ENCODE measurements around the gene PEPD. TPM values are rescaled to one million over a fixed set of nuclear protein-coding genes. Genes with fewer than 3 reads are reported as not detected.

The PEPD gene
- total and polyA plus RNA-seq, 3 experiments from 2014 or later: 47.9 to 109 (median 49.0) TPM

DNA sequence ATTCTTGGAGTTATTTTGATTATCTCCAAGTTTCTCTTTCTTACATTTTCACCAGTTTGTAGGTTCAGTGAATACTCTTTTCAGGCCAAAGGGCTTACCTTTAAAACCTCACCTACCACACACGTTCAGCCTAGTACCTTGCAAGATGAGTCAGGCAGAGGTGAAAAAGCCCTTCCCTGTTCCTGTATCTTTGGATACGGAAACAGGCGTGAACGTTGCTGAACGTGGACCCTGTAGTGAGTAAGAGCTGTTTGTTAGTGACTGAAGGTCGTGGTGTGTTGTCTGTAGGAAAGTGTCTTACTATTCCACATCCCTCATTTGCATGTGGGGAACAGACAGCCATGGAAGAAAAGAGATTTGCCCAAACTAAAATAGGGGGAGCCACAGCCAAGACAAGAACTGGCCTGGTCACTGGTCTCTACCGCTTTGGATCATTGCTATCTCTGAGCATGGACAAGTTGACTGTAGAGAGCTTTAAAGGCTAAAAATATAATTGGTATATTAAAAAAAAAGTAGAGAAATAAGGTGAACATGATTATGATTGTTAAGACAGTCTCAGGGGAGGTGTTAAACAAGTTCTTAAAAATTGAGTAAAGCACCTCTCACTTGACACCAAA is 144.5 kb downstream of the PEPD start:
- peaks cover 0 to 35% (median 2%) of the 10 kb centered on the region in 3 donors for H3K36me3 Mint-ChIP-seq
- no peaks in the 10 kb centered on the region for H3K27me3 Mint-ChIP-seq
- peak overlapping the region in 4 of 8 donors; percentile 25 to 89 (median 44) for H3K27ac Mint-ChIP-seq
- CTCF ChIA-PET: no interaction called here
- H3K9me3 Mint-ChIP-seq: no peaks in the 10 kb centered on the region
- peaks cover 17% of the 10 kb centered on the region for H3K4me1 ChIP-seq (ENCODE audit: insufficient read depth, low read length)
- no peaks in the 10 kb centered on the region for H3K36me3 ChIP-seq (ENCODE audit: insufficient read depth, low read length)
- H3K4me3 Mint-ChIP-seq: peak overlapping the region in 1 of 7 donors; percentile 88
- POLR2A ChIA-PET: no interaction called here
- H3K4me3 ChIP-seq (ENCODE audit: low read length): no peak overlapping the region
- no peaks in the 10 kb centered on the region for H3K27me3 ChIP-seq (ENCODE audit: insufficient read depth, low read length, poor library complexity, severe bottlenecking)
- H3K4me1 Mint-ChIP-seq: peaks cover 54 to 79% (median 68%) of the 10 kb centered on the region in 3 donors
- no peak overlapping the region for H3K27ac ChIP-seq (ENCODE audit: low read depth, low read length)
- no peaks in the 10 kb centered on the region for H3K9me3 ChIP-seq (ENCODE audit: low read length)
- no peak for DNase-seq

DNA sequence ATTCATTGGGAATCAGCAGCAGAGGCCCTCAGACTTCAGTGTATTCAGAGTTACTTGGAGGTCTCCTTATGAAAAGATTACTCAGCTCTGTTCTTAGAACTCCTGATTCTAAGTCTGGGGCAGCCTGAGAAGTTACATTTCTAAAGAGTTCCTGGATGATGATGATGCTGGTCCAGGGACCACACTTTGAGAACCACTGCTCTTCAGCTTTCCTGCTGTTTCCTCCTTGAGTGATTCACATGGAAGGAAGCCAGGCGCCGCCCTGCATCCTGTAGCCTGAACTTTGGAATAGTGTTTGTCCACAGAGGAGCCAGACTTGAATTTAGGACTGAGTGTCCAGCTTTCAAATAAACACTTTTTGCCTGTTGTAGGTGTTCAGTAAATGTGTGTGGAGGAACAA is 145.2 kb downstream of the PEPD start:
- H3K27me3 ChIP-seq (ENCODE audit: insufficient read depth, low read length, poor library complexity, severe bottlenecking): no peaks in the 10 kb centered on the region
- DNase-seq: no peak
- Mint-ChIP-seq H3K27ac (peak overlapping the region in 2 of 8 donors; percentile 35 to 89), H3K36me3 (peaks cover 0 to 29% (median 2%) of the 10 kb centered on the region in 3 donors), H3K27me3 (no peaks in the 10 kb centered on the region), H3K4me3 (peak overlapping the region in 2 of 7 donors; percentile 88 to 89), H3K4me1 (peaks cover 50 to 73% (median 68%) of the 10 kb centered on the region in 3 donors), H3K9me3 (no peaks in the 10 kb centered on the region)
- no peaks in the 10 kb centered on the region for H3K36me3 ChIP-seq (ENCODE audit: insufficient read depth, low read length)
- H3K27ac ChIP-seq (ENCODE audit: low read depth, low read length): no peak overlapping the region
- ChIA-PET CTCF (no interaction called here), POLR2A (no interaction called here)
- no peak overlapping the region for H3K4me3 ChIP-seq (ENCODE audit: low read length)
- no peaks in the 10 kb centered on the region for H3K9me3 ChIP-seq (ENCODE audit: low read length)
- H3K4me1 ChIP-seq (ENCODE audit: insufficient read depth, low read length): peaks cover 17% of the 10 kb centered on the region

- ChIA-PET POLR2A (no interaction called here), CTCF (no interaction called here)
- Histone ChIP-seq H3K4me1 (ENCODE audit: insufficient read depth, low read length) (peaks cover 17% of the 10 kb centered on the region), H3K27me3 (ENCODE audit: insufficient read depth, low read length, poor library complexity, severe bottlenecking) (no peaks in the 10 kb centered on the region), H3K27ac (ENCODE audit: low read depth, low read length) (no peak overlapping the region), H3K4me3 (ENCODE audit: low read length) (no peak overlapping the region), H3K36me3 (ENCODE audit: insufficient read depth, low read length) (no peaks in the 10 kb centered on the region), H3K9me3 (ENCODE audit: low read length) (no peaks in the 10 kb centered on the region)
- Mint-ChIP-seq H3K27ac (peak overlapping the region in 7 of 8 donors; percentile 2 to 93 (median 87)), H3K9me3 (no peaks in the 10 kb centered on the region), H3K36me3 (peaks cover 0 to 23% (median 2%) of the 10 kb centered on the region in 3 donors), H3K27me3 (no peaks in the 10 kb centered on the region), H3K4me1 (peaks cover 46 to 68% (median 64%) of the 10 kb centered on the region in 3 donors), H3K4me3 (peak overlapping the region; percentile 18 to 91 (median 88))
- no peak for DNase-seq
Observed at GRCh38 chr19:33375837-33376159, 145.8 kb downstream of the PEPD start.

DNA sequence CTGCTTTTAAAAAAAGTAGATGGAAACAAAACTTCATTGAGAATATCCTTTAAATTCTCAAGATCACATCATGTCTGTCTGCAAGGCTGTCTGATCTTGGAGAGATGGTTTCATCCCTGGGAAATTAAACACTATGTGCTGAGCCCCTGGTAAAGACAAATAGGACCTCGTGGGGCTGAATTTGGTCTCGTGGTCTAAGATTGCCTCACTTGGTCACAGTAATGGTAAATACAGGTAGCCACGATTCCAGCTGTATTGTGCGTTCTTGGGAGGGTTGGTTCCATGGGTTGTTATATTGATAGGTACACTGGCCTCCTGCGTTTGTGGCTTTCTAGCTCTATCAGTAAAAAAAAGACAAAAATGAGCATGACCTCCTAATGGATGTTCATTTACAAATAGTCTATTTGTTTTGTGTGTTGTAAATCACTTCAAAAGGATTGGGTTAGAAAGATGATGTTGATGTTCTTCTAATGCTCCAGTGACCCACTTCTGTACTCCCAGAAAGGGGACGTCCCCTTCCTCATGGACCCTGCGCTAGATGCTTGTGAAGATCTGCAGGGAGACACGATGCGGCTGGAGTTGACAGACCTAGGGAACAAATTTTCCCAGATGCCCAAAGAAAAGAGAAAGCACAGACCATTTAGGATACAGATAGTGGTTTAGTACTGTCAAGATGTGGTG is 146.3 kb downstream of the PEPD start:
- H3K27ac ChIP-seq (ENCODE audit: low read depth, low read length): peak overlapping the region; percentile 80

GRCh38 chr19:33374236-33374714 is 147.3 kb downstream of the PEPD start:
- H3K4me1 Mint-ChIP-seq: peaks cover 45 to 54% (median 54%) of the 10 kb centered on the region in 3 donors

More for the DNA sequence above, 146.3 kb downstream of the PEPD start:
- H3K27me3 ChIP-seq (ENCODE audit: insufficient read depth, low read length, poor library complexity, severe bottlenecking): no peaks in the 10 kb centered on the region
- H3K4me1 Mint-ChIP-seq: peaks cover 46 to 64% (median 63%) of the 10 kb centered on the region in 3 donors
- peak overlapping the region; percentile 88 for H3K4me3 ChIP-seq (ENCODE audit: low read length)
- peaks cover 17% of the 10 kb centered on the region for H3K4me1 ChIP-seq (ENCODE audit: insufficient read depth, low read length)
- H3K36me3 ChIP-seq (ENCODE audit: insufficient read depth, low read length): no peaks in the 10 kb centered on the region
- no peaks in the 10 kb centered on the region for H3K9me3 Mint-ChIP-seq
- no peaks in the 10 kb centered on the region for H3K27me3 Mint-ChIP-seq
- H3K27ac Mint-ChIP-seq: peak overlapping the region in 7 of 8 donors; percentile 2 to 93 (median 89)
- DNase-seq: no peak
- POLR2A ChIA-PET: no interaction called here
- H3K9me3 ChIP-seq (ENCODE audit: low read length): no peaks in the 10 kb centered on the region
- H3K4me3 Mint-ChIP-seq: peak overlapping the region; percentile 81 to 91 (median 89)
- H3K36me3 Mint-ChIP-seq: peaks cover 0 to 23% (median 2%) of the 10 kb centered on the region in 3 donors
- CTCF ChIA-PET: no interaction called here

GRCh38 chr19:33373453-33374235 is 147.9 kb downstream of the PEPD start, which contains the start of gene CEBPG:
CEBPG (plus strand) TSS chr19:33373709; CDS start chr19:33379240, 5,531 bp downstream.
- Mint-ChIP-seq H3K27me3 (no peaks in the 10 kb centered on the region), H3K4me1 (peaks cover 42 to 48% (median 47%) of the 10 kb centered on the region in 3 donors), H3K27ac (peak within 1 kb of the TSS; percentile 81 to 96 (median 92)), H3K9me3 (no peaks in the 10 kb centered on the region), H3K36me3 (peaks cover 0 to 7% (median 0%) of the 10 kb centered on the region in 3 donors), H3K4me3 (peak within 1 kb of the TSS; percentile 81 to 94 (median 91))
- Histone ChIP-seq H3K36me3 (ENCODE audit: insufficient read depth, low read length) (no peaks in the 10 kb centered on the region), H3K4me3 (ENCODE audit: low read length) (peak within 1 kb of the TSS; percentile 88), H3K4me1 (ENCODE audit: insufficient read depth, low read length) (peaks cover 17% of the 10 kb centered on the region), H3K9me3 (ENCODE audit: low read length) (no peaks in the 10 kb centered on the region), H3K27me3 (ENCODE audit: insufficient read depth, low read length, poor library complexity, severe bottlenecking) (no peaks in the 10 kb centered on the region), H3K27ac (ENCODE audit: low read depth, low read length) (peak within 1 kb of the TSS; percentile 80)
- POLR2A ChIA-PET: interaction anchor here (0.6 to 1.1 kb wide), 5 partner anchors 11 to 969 kb away, joined by 3 to 10 read pairs (median 3); partner anchors contain the start of gene CEBPA
- DNase-seq: peak; percentile 90 to 96 (median 94)
- CTCF ChIA-PET: interaction anchor here (0.7 to 1.3 kb wide), 4 partner anchors 10 to 70 kb away, joined by 3 to 4 read pairs (median 3); no protein-coding TSS in a partner anchor

More at GRCh38 chr19:33374236-33374714, 147.3 kb downstream of the PEPD start:
- Mint-ChIP-seq H3K9me3 (no peaks in the 10 kb centered on the region), H3K4me3 (peak overlapping the region; percentile 81 to 91 (median 89)), H3K27me3 (no peaks in the 10 kb centered on the region), H3K27ac (peak overlapping the region; percentile 26 to 96 (median 90)), H3K36me3 (peaks cover 0 to 13% (median 2%) of the 10 kb centered on the region in 3 donors)
- Histone ChIP-seq H3K4me3 (ENCODE audit: low read length) (peak overlapping the region; percentile 88), H3K4me1 (ENCODE audit: insufficient read depth, low read length) (peaks cover 17% of the 10 kb centered on the region), H3K27me3 (ENCODE audit: insufficient read depth, low read length, poor library complexity, severe bottlenecking) (no peaks in the 10 kb centered on the region), H3K36me3 (ENCODE audit: insufficient read depth, low read length) (no peaks in the 10 kb centered on the region), H3K27ac (ENCODE audit: low read depth, low read length) (peak overlapping the region; percentile 80), H3K9me3 (ENCODE audit: low read length) (no peaks in the 10 kb centered on the region)
- ChIA-PET CTCF (interaction anchor here (0.7 to 1.1 kb wide), 3 partner anchors 10 to 71 kb away, joined by 3 to 4 read pairs (median 3); no protein-coding TSS in a partner anchor), POLR2A (interaction anchor here (0.9 to 1.1 kb wide), 2 partner anchors 198 to 213 kb away, joined by 3 to 10 read pairs; no protein-coding TSS in a partner anchor)
- no peak for DNase-seq

DNA sequence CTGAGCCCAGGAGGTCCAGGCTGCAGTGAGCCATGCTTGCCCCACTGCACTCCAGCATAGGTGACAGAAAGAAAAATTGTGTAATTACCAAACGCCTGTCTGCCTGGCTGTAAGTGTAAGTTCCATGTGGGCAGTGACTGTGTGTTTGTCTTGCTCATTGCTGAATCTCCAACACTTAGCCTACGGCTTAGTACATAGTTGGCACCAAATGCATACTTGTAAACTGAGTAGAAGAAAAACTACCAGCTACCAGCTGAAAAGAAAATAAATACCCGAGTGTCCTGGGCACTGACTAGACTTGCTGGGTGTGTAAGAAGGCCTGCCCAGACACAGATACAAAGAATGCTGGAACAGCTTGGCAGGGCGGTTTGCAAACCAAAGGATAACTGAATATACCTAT is 150.8 kb downstream of the PEPD start:
- Histone ChIP-seq H3K9me3 (ENCODE audit: low read length) (no peaks in the 10 kb centered on the region), H3K4me3 (ENCODE audit: low read length) (no peak overlapping the region), H3K27me3 (ENCODE audit: insufficient read depth, low read length, poor library complexity, severe bottlenecking) (no peaks in the 10 kb centered on the region), H3K36me3 (ENCODE audit: insufficient read depth, low read length) (no peaks in the 10 kb centered on the region), H3K4me1 (ENCODE audit: insufficient read depth, low read length) (peaks cover 17% of the 10 kb centered on the region), H3K27ac (ENCODE audit: low read depth, low read length) (no peak overlapping the region)
- Mint-ChIP-seq H3K27ac (peak overlapping the region in 1 of 8 donors; percentile 22), H3K4me1 (peaks cover 21 to 23% (median 21%) of the 10 kb centered on the region in 3 donors), H3K27me3 (no peaks in the 10 kb centered on the region), H3K36me3 (peaks cover 0 to 4% (median 0%) of the 10 kb centered on the region in 3 donors), H3K9me3 (no peaks in the 10 kb centered on the region), H3K4me3 (peak overlapping the region in 2 of 7 donors; percentile 14 to 56)
- ChIA-PET POLR2A (no interaction called here), CTCF (no interaction called here)
- DNase-seq: no peak
